Heart left ventricle (tissue), 16 donors: ENCODE results near the gene SLC12A8. TPM values are rescaled to one million over a fixed set of nuclear protein-coding genes. Genes with fewer than 3 reads are reported as not detected.

ENCODE experiments used
- ATAC-seq, 4 donors: fragments of 200-7000 bp; cut with Tn5 transposase; one replicate each; pipeline ENCODE4 v1.9.1; 2020 to 2022; ENCODE audit warnings: moderate library complexity in 4 of 4, mild to moderate bottlenecking in 3 of 4, moderate number of reproducible peaks in 1 of 4
- DNase-seq, 5 donors: peaks; one replicate each; pipeline ENCODE4 v3.0.0-alpha.2; 2020
- H3K27ac ChIP-seq, 12 donors: fragments of 200-600 bp; sonication (generic) in 4 of 12; one replicate each; pipeline versions ENCODE4 v1.5.0 to v1.8.0; 2016 to 2022; ENCODE audit warnings: mild to moderate bottlenecking in 2 of 12
- H3K27me3 ChIP-seq, 9 donors: fragments of 200-600 bp; sonication (generic) in 2 of 9; one replicate each; pipeline versions ENCODE4 v1.5.1 to v1.8.0; 2016 to 2022; ENCODE audit warnings: mild to moderate bottlenecking in 3 of 9
- H3K36me3 ChIP-seq, 9 donors: fragments of 200-600 bp; sonication (generic) in 2 of 9; one replicate each; pipeline versions ENCODE4 v1.5.0 to v1.8.0; 2018 to 2022; ENCODE audit warnings: mild to moderate bottlenecking in 2 of 9
- H3K4me1 ChIP-seq, 12 donors: fragments of 200-600 bp; sonication (generic) in 4 of 12; one replicate each; pipeline versions ENCODE4 v1.5.0 to v1.8.0; 2016 to 2022; ENCODE audit warnings: mild to moderate bottlenecking in 3 of 12
- H3K4me3 ChIP-seq, 12 donors: fragments of 200-600 bp; sonication (generic) in 4 of 12; one replicate each; pipeline versions ENCODE4 v1.5.0 to v1.8.0; 2017 to 2022; ENCODE audit warnings: mild to moderate bottlenecking in 9 of 12, moderate library complexity in 4 of 12
- H3K9me3 ChIP-seq, 12 donors: fragments of 200-600 bp; sonication (generic) in 4 of 12; one replicate each; pipeline versions ENCODE4 v1.5.0 to v1.8.0; 2016 to 2022; ENCODE audit warnings: mild to moderate bottlenecking in 1 of 12
- POLR2A ChIP-seq, 2 donors: fragments of 450-650 bp; IDR thresholded peaks; one replicate each; pipeline ENCODE4 v1.6.1; 2017; ENCODE audit warnings: antibody characterized with exemption in 2 of 2, mild to moderate bottlenecking in 2 of 2, moderate library complexity in 2 of 2
- WGBS, 4 donors: extraction: QIAGEN DNeasy Blood & Tissue Kit in 2 of 4; methylation state at CpG; one replicate each; pipeline versions ENCODE4 v1.1.5 to v1.1.7; 2013 to 2018; 5-methylcytosine and 5-hydroxymethylcytosine counted together
- intact Hi-C, 10 donors: fragments of 100-400 bp; cut with DNase I; formaldehyde crosslinking; loops; one replicate each; pipeline versions ENCODE4 v1.11.1 to v1.14.2; 2022
- polyA plus RNA-seq, 2 donors: library from polyadenylated mRNA; stranded (reverse); fragments of 200-250 nt; gene quantifications; one replicate each; pipeline ENCODE4 v1.2.3, GENCODE V29; 2013
- total RNA-seq, 9 donors: library from RNA; depleted of rRNA in 2 of 9; stranded (reverse); fragments of >200 nt in 2 of 9; fragmentation: NEBNext Ultra II Directional in 3 of 9; extraction: Animal tissue kit (Norgen Biotek cat#: 25700) in 3 of 9; gene quantifications; one replicate each; pipeline versions ENCODE4 v1.1.0 to v1.2.4, GENCODE V29; 2016 to 2023
- TF ChIP-seq, protein P1 (sequence below), 12 donors: fragments of 200-600 bp; sonication (generic) in 4 of 12; IDR thresholded peaks; one replicate each; pipeline versions ENCODE4 v1.5.0 to v1.8.0; 2018 to 2022; ENCODE audit warnings: antibody characterized with exemption in 12 of 12, mild to moderate bottlenecking in 5 of 12
- donor health status: ischemic (EF 13 %, LVEDD 7.1; RV severe dilation, severe dysfunction).
- donor health status: healthy with polysubstance abuse.
- donor health status: DM: no; HTN: yes; CAD: no.
- donor health status: DM: no; HTN: no; CAD: no.
- donor health status: ischemic (EF 25% LVEDD 6.9; RV normal size, moderate dysfunction).
- donor health status: ischemic (EF 25% LVEDD 5.7; RV mildly dilated, moderate dysfunction).
- donor health status: healthy.
- donor health status: DM: yes; HTN: yes; CAD: no.
- donor health status: ischemic (EF 35%, LVEDD 5.7; RV mildly dilated, moderate dysfunction).
- donor health status: nonischemic (EF 11% LVEDD 7.7; RV severe dilation, severe dysfunction).
- donor health status: DM: yes; HTN: yes; CAD: no.
- donor health status: PGD.
- donor health status: ischemic (EF 29% LVEDD 5.4; RV normal size, mild dysfunction).
- donor health status: nonischemic (EF 23%, LVEDD 6.1; RV moderate dilation, normal function).

The SLC12A8 gene
- total and polyA plus RNA-seq, 11 donors, result 0.09 to 1.9 (median 0.68) TPM; not detected in 3

DNA sequence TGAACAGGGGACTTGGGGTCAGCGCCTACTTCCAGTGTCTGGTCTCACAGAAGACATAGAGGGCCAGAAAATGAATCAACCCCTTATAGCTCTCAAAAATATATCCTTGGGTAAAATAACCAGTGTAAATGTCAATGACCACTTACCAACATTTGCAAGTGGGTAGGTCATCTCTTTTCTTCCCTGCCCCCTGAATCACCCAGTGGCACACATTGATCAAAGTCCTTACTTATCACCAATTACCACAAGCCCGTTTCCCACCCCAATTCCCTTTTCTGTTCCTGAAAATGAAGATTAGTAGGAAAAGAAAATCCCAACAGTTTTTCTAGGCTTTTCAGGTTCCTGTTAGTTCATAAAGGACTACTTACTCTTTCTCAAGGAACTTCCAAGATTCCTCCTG lies 86.2 kb downstream of the SLC12A8 start:
- intact Hi-C loops, result loop anchor here in 1 of 10 donors (5.0 kb wide), 1 partner anchor 59 kb away; no protein-coding TSS in a partner anchor
- ATAC-seq (no peak), DNase-seq (no peak)
- Histone ChIP-seq H3K36me3 (no peaks in the 10 kb centered on the region), H3K27me3 (no peaks in the 10 kb centered on the region), H3K27ac (no peak overlapping the region), H3K9me3 (no peaks in the 10 kb centered on the region), H3K4me3 (no peak overlapping the region), H3K4me1 (peaks cover 0 to 41% (median 6%) of the 10 kb centered on the region in 12 donors)
- TF ChIP-seq, protein P1, sequence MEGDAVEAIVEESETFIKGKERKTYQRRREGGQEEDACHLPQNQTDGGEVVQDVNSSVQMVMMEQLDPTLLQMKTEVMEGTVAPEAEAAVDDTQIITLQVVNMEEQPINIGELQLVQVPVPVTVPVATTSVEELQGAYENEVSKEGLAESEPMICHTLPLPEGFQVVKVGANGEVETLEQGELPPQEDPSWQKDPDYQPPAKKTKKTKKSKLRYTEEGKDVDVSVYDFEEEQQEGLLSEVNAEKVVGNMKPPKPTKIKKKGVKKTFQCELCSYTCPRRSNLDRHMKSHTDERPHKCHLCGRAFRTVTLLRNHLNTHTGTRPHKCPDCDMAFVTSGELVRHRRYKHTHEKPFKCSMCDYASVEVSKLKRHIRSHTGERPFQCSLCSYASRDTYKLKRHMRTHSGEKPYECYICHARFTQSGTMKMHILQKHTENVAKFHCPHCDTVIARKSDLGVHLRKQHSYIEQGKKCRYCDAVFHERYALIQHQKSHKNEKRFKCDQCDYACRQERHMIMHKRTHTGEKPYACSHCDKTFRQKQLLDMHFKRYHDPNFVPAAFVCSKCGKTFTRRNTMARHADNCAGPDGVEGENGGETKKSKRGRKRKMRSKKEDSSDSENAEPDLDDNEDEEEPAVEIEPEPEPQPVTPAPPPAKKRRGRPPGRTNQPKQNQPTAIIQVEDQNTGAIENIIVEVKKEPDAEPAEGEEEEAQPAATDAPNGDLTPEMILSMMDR (IDR thresholded peaks at IDR 0.05), result no peak
- TF ChIP-seq POLR2A (IDR thresholded peaks at IDR 0.05), result no peak
- WGBS, 4 donors, result 91 to 95% (median 93%) methylated on average over 2 of the region's 2 CpGs

DNA sequence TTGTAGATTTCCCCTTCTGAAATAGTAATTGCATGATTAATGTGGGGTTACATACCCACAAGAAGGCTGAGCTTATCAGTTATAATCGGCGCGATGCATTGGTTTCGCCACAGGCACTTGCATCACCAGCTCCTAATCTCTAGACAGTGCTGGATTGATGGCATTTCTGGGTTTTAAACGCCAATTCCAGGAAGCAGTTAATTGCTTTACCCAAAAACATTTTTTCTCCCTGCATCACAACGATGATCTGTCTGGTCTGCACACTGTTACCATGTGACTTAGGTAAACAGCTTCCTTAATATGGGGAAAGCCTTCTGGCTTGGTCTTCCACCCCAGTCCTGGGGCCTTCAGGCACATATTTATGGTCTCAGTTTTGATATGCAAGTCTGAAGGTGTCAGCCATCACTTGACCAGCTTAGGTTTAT lies 86.7 kb downstream of the SLC12A8 start:
- no peak for ATAC-seq
- Histone ChIP-seq H3K27me3 (no peaks in the 10 kb centered on the region), H3K36me3 (no peaks in the 10 kb centered on the region), H3K4me3 (no peak overlapping the region), H3K9me3 (no peaks in the 10 kb centered on the region), H3K4me1 (peaks cover 0 to 41% (median 9%) of the 10 kb centered on the region in 12 donors), H3K27ac (no peak overlapping the region)
- TF ChIP-seq, protein P1 (IDR thresholded peaks at IDR 0.05), result no peak
- no peak for TF ChIP-seq POLR2A (IDR thresholded peaks at IDR 0.05)
- 73 to 77% (median 75%) methylated on average over 6 of the region's 6 CpGs for WGBS, 4 donors
- no peak for DNase-seq
- intact Hi-C loops, result loop anchor here in 1 of 10 donors (5.0 kb wide), 1 partner anchor 59 kb away; no protein-coding TSS in a partner anchor

DNA sequence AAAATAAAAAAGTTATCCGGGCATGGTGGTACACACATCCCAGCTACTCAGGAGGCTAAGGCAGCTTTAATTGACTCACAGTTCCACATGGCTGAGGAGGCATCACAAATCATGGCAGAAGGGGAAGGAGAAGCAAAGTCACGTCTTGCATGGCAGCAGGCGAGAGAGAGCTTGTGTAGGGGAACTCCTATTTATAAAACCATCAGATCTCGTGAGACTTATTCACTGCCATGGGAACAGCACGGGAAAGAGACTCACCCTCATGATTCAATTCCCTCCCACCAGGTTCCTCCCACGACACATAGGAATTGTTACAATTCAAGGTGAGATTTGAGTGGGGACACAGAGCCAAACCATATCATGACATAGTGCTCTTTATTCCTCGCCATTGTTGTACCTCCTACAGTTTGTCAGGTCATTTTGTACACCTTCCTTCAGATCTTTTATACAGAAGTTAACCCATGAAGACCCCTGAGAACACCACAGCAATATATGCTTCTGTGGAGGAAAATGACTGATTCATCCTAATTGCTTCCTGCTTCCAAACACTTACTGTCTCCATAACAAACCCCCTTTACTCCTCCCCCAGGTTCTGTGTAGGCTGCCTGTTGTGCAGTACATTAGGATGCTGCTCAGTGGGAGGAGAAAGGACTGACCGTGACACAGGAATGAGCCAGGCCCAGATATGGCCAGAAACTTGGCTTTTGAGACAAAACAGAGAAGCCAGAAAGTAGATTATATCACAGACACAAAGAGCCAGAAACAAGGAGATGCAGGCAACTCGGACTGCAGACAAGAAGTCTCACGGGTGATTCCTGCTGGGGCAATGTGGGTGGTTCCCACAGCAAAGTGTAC lies 88.9 kb downstream of the SLC12A8 start:
- ATAC-seq (no peak), DNase-seq (no peak)
- Histone ChIP-seq H3K27ac (no peak overlapping the region), H3K27me3 (no peaks in the 10 kb centered on the region), H3K4me1 (peaks cover 0 to 41% (median 2%) of the 10 kb centered on the region in 12 donors), H3K4me3 (no peak overlapping the region), H3K9me3 (no peaks in the 10 kb centered on the region), H3K36me3 (no peaks in the 10 kb centered on the region)
- intact Hi-C loops, result loop anchor here in 1 of 10 donors (5.0 kb wide), 1 partner anchor 51 kb away; no protein-coding TSS in a partner anchor
- WGBS, 4 donors, result 74 to 83% (median 81%) methylated on average over 10 of the region's 10 CpGs
- TF ChIP-seq, protein P1 (IDR thresholded peaks at IDR 0.05), result no peak
- no peak for TF ChIP-seq POLR2A (IDR thresholded peaks at IDR 0.05)

DNA sequence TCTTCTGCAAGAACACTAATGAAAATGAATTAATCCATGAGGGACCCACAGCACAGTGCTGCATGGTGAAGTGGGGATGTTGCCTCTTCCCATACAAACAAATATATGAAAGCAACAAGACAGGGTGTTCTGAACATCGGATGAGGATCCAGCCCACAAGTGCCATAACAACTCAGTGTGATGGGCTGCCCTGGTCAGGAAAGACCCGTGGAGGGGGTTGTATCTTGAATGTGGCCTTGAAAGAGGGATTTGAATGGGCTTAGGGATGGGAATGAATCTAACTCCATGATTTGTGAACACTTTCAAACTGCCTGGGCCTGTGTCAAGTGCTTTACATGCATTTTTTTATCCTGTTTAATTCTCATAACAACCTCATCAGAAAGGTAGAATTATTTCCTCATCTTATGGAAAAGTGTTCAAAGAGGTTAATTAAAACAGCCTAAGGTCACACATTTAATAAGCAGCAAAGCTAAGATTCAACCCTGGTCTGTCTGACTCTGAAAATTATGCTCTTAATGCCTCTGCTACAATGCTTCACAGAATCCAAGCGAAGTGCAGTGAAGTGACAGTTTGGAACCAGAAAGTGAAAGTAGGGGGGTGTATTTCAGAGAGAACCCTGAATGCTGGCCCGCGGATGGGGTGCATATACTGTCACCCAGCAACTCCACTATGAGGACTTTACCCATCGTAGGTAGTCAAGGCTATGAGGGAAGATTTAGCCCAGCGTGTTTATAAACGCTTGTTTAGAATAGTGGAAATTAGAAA lies 91.1 kb downstream of the SLC12A8 start:
- Histone ChIP-seq H3K4me1 (peaks cover 0 to 56% (median 16%) of the 10 kb centered on the region in 12 donors), H3K4me3 (no peak overlapping the region), H3K27ac (no peak overlapping the region), H3K9me3 (no peaks in the 10 kb centered on the region), H3K27me3 (no peaks in the 10 kb centered on the region), H3K36me3 (no peaks in the 10 kb centered on the region)
- WGBS, 4 donors, result 79 to 87% (median 84%) methylated on average over 8 of the region's 8 CpGs
- ATAC-seq (no peak), DNase-seq (no peak)
- TF ChIP-seq POLR2A (IDR thresholded peaks at IDR 0.05), result no peak
- TF ChIP-seq, protein P1 (IDR thresholded peaks at IDR 0.05), result no peak
- intact Hi-C loops, result loop anchor here in 1 of 10 donors (5.0 kb wide), 1 partner anchor 49 kb away; no protein-coding TSS in a partner anchor
